ENCODE data around the gene OGFRL1.

GRCh38 chr6:71248878-71249544, 39.6 kb upstream of the OGFRL1 start:
- TF ChIP-seq SUZ12 (IDR thresholded peaks at IDR 0.05) (no peak), SP1 (IDR thresholded peaks at IDR 0.05) (no peak), NFRKB (IDR thresholded peaks at IDR 0.05) (no peak), CTBP1 (IDR thresholded peaks at IDR 0.05; ENCODE audit: borderline replicate concordance) (no peak), FOXM1 (IDR thresholded peaks at IDR 0.05; ENCODE audit: borderline replicate concordance) (no peak), BHLHE40 (IDR thresholded peaks at IDR 0.05; ENCODE audit: borderline replicate concordance) (no peak)
